Activated CD8-positive, alpha-beta memory T cell treated with anti-CD3 and anti-CD28 coated beads, Interleukin-2, amount 50 U/mL, for 4 hours (primary cell): ENCODE results near the gene ATP2B1.

ENCODE experiments used
- DNase-seq: peaks from one replicate; pipeline ENCODE4 v3.0.0-alpha.2; 2020

The ATP2B1 gene

GRCh38 chr12:89690925-89691324, 17.7 kb downstream of the ATP2B1 start:
- DNase-seq, result no peak

- no peak for DNase-seq
Observed at GRCh38 chr12:89689306-89689705, 19.3 kb downstream of the ATP2B1 start.

- no peak for DNase-seq
Observed at GRCh38 chr12:89686311-89686710, 22.3 kb downstream of the ATP2B1 start.

- DNase-seq, result no peak
Observed at GRCh38 chr12:89685363-89685972, 23.2 kb downstream of the ATP2B1 start.

GRCh38 chr12:89684136-89684535, 24.5 kb downstream of the ATP2B1 start:
- DNase-seq, result no peak

- DNase-seq, result no peak
Observed at GRCh38 chr12:89682284-89682683, 26.4 kb downstream of the ATP2B1 start.

GRCh38 chr12:89680409-89680808, 28.2 kb downstream of the ATP2B1 start:
- no peak for DNase-seq

- no peak for DNase-seq
Observed at GRCh38 chr12:89679631-89680030, 29.0 kb downstream of the ATP2B1 start.

- DNase-seq, result no peak
Observed at GRCh38 chr12:89678225-89678624, 30.4 kb downstream of the ATP2B1 start.

GRCh38 chr12:89676930-89677329, 31.7 kb downstream of the ATP2B1 start:
- no peak for DNase-seq

- no peak for DNase-seq
Observed at GRCh38 chr12:89674326-89674942, 34.2 kb downstream of the ATP2B1 start.

GRCh38 chr12:89673603-89674002, 35.0 kb downstream of the ATP2B1 start:
- no peak for DNase-seq

GRCh38 chr12:89672589-89672979, 36.1 kb downstream of the ATP2B1 start:
- DNase-seq, result no peak

GRCh38 chr12:89671469-89671868, 37.2 kb downstream of the ATP2B1 start:
- no peak for DNase-seq

- DNase-seq, result no peak
Observed at GRCh38 chr12:89669197-89669596, 39.4 kb downstream of the ATP2B1 start.

GRCh38 chr12:89665556-89665955, 43.1 kb downstream of the ATP2B1 start:
- DNase-seq, result no peak

- DNase-seq, result no peak
Observed at GRCh38 chr12:89664441-89664840, 44.2 kb downstream of the ATP2B1 start.

GRCh38 chr12:89663577-89664357, 44.9 kb downstream of the ATP2B1 start:
- peak; percentile 17 for DNase-seq

- DNase-seq, result no peak
Observed at GRCh38 chr12:89662623-89663022, 46.0 kb downstream of the ATP2B1 start.

GRCh38 chr12:89661706-89662330, 46.8 kb downstream of the ATP2B1 start:
- DNase-seq, result no peak

- no peak for DNase-seq
Observed at GRCh38 chr12:89657739-89658138, 50.9 kb downstream of the ATP2B1 start.

GRCh38 chr12:89657066-89657465, 51.6 kb downstream of the ATP2B1 start:
- DNase-seq, result no peak

GRCh38 chr12:89655841-89656240, 52.8 kb downstream of the ATP2B1 start:
- no peak for DNase-seq

- no peak for DNase-seq
Observed at GRCh38 chr12:89651192-89651591, 57.4 kb downstream of the ATP2B1 start.
